ENCODE results near the gene COBLL1.

Gene COBLL1

DNA sequence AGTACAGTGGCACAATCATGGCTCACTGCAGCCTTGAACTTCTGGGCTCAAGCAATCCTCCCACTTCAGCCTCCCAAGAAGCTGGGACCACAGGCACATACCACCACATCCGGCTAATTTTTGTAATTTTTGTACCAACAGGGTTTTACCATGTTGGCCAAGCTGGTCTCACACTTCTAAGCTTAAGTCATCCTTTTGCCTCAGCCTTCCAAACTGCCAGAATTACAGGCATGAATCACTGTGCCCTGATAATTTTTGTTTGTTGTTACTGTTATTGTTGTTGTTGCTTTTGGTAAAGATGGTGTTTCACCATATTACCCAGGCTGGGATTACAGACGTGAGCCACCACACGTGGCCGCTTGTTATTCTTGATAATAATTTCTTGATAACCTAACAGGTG, 10.5 kb upstream of the COBLL1 start:
- no peak for DNase-seq

DNA sequence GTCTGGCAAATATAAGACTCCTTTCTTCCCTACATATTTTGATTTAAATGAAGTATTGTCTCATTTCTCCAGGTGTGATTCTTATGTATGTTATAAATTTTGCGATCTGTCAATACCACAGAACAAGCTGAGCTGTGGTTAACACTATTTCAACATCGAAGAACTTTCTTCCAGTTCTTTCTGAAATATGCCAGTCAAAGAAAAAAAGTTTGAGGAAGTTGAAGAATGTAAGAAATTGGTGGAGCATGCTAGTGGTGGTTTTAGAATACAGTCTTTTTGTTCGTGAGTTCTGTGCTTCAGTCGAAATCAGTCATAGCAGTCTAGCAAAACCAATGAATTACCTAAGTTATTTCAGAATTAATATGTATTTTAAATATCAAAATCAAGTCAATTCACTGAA, 8.6 kb upstream of the COBLL1 start:
- DNase-seq = no peak

DNA sequence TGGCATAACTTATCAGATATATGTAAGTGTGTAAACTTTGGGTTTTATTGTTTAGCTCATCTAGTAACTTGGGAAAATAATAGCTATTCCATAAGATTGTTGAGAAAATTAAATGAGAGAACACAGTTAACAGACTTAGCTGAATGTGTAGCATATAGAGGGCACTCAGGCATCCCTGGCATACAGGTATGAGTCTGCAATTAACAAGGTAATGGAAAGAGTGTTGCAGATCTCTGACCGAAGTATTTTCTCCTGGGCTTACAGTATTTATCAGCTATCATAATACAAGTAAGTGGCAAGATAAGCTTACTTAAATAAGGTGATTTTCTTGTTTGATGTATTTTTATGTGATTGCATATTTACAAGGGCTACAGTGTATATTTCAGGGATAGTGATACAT, 7.9 kb upstream of the COBLL1 start:
- DNase-seq = no peak

DNA sequence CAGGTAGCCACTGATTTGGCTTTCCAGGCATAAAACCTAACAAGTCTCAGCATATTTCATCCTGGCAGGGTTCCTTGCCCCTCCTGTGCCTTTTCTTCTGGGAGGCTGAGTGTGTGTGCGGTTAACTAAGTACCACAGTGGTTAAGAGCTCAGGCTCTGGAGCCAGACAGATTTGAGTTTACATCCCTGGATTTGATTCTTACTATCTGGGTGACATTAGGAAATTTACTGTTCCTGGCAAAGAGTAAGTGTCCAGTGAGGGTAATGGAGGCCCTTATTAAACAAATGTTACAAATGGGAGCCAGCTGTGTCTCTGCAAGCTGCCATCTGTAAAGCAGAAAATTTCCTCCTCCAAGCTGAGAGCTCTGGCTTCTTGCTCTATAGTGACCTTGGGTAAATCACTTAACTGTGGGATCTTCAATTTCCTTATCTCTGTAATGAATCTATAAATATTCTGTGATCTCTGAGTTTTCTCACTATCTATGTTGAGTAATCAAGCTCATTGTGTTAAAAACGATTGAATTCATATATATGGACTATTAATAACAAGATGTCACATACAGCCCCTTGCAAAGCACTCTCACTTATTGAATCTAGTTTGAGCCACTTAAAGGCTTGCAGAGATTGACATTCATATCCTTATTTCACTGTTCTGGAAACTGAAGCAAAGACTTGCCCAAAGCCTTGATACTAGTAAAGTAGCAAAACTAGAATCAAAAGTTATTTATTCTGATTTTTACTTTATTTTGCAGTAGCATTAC, 6.5 kb upstream of the COBLL1 start:
- DNase-seq = no peak

DNA sequence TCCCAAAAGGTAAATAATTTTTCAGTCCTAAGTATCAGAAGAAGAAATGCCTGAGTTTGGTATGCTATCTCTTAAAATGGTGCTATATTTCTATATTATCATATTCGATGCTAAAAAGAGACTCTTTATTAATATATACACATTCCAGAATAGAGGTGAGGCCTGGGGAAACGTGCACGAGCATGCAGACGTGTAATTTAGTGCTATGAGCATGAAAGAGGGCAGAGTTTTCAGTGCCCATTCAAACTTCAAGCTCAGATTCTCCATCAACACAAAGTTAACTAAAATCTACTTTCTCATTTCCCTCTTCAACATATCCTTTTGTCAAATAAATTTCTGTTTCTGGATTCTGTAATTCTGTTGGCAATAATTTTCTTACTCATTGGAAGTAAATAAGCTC, 5.7 kb upstream of the COBLL1 start:
- DNase-seq = no peak

DNA sequence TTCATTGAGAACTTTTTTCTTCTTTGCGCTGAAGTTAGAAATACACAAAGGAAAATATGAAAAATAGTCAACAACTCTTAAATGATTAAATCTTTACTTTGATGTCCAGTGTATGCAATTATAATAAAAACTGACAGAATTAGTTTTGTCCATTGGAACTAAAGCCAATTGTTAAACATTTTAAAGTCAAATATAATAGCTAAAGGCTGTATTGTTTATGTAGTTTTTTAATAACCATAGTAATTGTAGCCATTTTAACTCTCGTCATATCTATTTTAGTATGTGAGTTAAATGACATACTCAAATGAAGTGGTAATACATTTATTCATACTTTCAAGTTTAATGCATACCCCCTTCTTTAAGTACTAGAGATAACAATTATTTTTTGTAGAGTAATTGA, 4.7 kb upstream of the COBLL1 start:
- DNase-seq = no peak

DNA sequence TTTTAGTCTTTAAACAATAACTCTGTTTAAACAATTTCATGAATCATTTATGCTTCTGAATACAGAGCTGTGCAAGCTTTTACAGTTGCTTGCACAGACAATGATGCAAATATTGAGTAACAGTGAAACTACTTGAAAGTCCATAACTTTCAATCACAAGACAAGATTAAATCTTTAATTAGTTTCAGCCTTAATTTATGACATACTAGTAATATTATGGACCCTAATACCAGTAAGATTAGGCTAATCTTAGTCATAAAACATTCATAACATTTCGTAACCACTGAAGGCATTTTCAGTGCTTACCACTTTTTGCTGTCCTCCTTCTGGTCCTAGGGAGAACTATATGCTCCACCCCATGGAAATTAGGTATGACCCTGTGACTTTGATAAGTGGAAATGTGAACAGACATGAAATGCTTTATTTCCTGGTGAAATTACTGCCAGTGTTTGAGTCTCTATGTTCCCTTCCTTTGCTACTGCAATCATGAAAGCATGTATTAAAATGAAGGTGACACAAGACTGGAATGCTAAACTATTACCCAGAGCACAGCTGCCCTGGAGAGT, 1.8 kb upstream of the COBLL1 start:
- peak; percentile 61 for DNase-seq

DNA sequence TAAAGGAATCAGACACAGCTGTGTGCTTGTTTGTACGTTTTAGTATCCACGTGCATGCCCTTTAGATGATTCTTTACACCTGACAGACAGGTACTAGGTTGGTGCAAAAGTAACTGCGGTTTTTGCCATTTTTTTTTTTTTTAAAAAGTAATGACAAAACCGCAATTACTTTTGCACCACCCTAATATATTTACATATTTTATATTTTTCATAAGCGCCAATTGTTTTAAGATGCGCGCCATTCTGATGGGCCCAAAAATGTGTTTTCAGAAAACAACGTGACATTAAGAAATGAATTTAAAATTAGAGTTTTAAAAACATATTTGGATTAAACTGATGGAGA, 972 bp upstream of the COBLL1 start:
- DNase-seq = no peak

DNA sequence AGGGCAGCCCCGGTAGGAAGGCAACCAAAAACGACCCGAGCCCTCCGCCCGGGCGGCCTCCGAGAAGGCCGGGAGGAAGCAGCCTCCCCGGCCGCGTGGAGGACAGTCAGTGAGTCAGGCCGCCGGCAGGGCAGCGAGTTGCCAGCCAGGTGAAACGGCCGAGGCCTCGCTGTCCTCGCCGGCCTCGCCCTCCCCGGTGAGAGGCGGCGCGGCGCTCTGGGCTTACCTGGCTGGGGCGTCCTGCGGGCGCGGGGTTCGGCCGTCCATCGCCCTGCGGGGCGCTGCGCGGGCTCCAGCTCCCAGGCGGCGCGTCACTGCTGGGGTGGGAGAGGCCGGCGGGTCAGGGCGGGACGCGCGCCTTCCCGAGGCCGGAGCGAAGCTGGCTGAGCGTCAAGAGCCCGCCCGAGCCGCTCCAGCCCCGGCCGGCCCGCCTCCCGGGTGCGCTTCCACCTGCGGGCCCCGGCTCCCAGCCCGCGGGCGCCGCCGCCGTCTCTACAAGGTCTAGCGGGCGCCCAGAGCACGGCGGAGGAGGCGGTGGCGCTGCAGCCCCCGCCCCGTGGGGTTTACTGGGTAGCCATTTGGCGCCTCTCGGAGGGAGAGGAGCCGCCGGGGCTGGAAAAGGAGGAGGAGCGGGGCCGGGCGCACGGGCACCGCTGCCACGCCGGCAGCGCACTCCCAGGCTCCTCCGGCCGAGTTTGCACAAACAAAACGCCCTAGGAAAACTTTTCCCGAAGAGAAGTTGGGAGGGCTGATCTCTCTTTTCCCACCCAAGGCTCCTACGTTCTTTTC, 499 bp downstream of the COBLL1 start:
- DNase-seq = peak; percentile 78

DNA sequence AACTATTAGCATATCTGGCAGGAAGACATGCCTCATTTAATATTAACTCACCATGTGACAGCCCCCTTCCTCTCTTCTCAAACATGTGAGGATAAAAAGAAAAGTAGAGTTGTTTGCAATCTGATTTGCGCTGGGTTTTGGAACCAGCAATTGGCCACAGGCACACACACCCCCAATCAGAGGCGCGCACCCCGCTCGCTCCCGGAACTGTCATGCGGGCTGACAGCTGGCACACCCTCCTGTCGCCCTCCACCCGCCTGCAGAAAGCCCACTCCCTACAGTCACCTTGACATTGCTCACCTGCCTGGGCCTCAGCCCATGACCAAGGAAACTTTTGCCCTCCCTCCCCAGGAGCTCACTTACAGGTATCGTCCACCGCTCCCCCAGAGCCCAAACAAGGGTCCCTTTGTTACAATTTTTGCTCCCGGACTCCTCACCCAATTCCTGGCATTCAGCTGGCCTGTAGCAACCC, 1.1 kb downstream of the COBLL1 start:
- DNase-seq = no peak

DNA sequence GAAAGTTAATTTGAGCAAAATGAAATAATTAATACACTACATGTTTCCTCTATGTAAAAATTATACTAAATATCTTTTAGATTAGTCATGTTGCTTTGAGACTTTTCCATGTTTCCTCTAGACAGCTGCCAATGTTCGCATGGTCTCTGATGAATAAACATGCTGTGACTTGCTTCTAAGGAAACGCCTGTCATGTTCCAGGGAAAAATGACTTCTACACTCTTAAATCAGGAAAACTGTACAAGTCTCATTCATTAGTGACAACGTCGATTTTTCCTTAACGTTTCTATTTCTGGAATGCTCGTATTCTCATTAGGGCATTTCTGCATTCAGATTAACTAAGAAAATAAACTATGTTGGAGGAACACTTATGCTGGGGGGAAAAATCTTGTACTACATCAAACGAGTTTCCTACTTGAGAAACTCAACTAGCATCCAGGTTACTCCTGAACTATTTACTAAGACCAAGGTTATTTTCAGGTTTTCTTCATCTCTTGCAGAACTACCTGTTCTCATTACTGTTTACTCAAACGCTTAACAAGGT, 1.6 kb downstream of the COBLL1 start:
- peak; percentile 76 for DNase-seq

DNA sequence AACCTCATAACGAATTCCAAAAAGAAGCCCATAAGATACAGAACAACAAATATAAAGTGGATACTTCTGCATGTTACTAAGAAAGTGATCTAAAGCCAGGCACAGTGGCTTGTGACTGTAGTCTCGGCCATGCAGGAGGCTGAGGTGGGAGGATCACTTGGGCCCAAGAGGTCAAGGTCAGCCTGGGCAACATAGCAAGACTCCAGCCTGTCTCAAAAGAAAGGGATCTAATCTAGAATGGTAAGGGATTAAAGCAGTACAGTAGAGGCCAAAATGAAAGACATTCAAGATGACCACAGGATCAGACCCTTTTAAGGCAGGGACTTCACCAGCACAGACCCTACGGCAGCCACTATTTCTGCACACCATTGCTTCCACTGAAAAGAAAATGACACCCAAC, 3.8 kb downstream of the COBLL1 start:
- no peak for DNase-seq

DNA sequence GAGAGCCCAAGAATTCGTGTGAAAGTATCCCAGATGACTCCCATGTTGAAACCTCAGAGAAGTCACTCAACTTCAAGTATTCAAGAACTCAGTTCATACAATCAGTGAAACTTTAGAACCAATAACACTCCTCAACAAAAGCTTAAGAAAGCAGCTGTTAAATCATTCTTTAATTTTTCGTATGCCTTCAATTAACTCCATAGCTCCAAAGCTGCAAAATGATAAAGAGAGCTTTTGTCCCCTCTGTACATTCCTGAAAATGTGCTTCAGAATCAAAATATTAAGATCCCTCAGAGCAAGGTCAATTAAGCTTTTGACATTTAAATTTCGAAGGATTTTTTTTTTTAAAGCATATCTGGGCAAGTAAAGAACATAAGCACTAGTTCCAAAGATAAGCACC, 4.7 kb downstream of the COBLL1 start:
- DNase-seq = no peak

DNA sequence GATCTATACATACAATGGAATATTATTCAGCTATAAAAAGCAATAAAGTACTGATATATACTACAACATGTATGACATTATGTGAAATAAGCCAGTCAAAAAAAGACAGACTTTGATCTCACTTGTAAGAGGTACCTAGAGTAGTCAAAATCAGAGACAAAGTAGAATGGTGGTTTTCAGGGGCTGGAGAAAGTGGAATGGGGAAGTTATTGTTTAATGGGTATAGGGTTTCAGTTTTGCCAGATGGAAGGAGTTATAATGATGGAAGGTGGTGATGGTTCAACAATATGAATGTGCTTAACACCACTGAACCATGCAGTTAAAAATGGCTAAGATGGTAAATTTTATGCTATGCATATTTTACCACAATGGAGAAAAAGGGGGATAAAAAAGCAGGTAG, 6.3 kb downstream of the COBLL1 start:
- DNase-seq = no peak

DNA sequence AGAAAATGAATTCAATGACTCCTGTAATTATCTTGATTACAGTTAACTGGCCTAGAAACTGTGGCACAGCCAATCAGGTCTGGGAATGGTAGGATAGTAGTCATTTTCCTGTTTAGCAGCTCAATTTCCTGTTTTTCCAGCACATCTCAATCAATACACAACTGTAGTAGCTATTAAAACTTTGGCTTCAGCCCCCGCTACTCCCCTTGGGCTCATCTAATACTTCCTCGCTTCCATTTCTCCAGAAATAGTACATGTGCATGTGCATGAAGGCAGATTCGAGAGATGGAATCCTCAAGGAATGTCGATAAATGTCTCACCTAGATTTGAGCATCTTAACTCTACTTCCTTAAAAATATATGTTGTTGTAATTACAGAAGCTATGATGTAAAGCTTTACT, 9.7 kb downstream of the COBLL1 start:
- DNase-seq = no peak

DNA sequence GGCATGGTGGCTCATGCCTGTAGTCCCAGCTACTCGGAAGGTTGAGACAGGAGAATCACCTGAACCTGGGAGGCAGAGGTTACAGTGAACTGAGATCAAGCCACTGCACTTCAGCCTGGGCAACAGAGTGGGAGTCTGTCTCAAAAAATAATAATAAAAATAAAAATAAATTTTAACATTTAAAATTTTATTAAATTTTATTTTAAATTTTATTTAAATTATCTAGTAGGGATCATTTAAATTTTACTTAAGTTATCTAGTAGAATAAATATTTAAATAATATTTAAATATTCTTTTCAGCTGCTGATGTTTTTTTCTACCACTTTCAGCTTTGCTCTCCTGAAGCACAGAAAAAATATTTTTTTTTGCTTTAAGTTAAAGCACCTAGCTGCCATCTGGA, 10.4 kb downstream of the COBLL1 start:
- no peak for DNase-seq

DNA sequence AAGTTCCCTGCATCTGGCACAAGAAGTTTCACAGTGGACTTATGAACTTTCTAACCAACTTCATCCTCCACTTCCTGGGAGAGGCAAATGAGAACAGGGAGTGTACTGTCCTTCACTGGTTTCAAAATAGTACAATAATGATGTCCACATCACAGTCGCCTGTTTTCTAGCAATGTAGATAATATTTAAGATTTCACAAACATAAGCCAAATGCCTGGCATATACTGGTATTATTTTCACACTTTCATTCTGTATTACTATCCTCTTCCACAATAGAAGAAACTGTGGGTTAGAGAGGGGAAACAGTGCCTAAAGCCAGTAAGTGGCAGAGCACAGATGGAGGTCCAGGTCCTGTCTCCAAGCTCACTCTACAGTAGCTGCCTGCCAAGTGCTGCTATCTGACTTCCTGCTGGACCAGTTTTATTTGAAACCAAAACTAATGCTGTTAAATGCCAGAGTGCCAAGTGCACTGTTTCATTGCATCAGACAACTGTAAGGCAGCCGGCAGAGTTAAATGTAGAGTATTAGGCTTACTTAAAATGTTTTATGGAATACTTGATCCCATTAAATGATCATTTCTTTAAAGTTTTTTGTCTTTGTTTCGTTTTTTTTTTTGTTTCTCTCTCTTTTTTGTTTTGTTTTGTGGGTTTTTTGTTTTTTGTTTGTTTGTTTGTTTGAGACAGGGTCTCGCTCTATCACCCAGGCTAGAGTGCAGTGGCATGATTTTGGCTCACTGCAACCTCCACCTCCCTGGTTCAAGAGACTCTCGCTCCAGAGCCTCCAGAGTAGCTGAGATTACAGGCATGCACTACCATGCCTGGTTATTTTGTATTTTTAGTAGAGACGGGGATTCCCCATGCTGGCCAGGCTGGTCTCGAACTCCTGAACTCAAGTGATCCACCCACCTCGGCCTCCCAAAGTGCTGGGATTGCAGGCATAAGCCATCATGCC, 15.1 kb downstream of the COBLL1 start:
- peak; percentile 39 for DNase-seq

DNA sequence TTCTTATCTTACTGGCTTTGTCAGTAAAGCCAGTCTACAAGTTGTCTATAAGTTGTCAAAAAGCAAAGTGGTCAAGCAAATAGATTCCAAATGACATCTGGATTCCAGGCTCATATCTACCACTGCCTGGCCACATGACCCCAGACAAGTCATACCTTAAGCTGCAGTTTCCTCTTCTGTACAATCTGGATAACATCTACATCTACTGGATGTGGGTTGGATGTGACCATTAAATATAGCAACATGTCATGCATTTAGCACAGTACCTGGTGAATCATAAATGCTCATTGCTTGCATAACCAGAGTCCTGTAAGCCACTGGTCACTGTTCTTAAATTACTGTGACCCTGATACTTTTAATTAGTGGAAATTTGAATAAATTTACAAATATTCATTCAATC, 16.8 kb downstream of the COBLL1 start:
- peak; percentile 82 for DNase-seq

DNA sequence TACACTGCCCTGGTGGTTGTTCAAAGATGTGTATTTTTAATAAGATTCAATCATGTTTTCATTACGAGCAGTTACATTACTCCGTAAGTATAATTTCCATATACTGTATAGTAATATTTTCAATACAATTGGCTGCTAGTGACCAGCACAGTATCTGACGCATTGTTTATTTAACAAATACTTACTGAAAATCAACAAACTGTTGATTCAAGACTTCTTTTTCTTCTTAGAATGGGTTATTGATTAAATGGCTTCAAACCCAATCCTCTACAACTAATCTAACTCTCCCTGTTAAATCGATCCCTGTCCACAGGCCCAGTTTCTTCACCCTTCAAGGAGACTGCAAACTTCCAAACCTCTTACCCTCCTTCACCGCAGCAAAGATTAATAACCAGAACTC, 18.5 kb downstream of the COBLL1 start:
- DNase-seq = no peak

DNA sequence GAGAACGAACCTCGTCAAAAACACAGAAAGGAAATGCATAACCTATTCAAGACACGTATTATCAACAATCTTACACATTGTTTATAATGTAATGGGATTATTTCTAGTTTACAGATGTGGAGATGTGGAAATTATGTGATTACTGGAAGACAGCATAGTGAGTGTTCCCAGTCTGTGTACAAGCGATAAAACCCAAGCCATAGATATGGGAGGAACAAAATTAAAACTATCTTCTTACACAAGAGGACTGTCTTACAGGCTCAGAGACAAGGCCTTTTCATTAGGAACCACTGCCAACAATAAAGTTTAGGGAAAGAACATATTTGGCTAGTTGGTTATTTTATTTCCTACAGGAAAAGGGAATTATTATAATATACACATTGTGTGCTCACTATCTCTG, 20.3 kb downstream of the COBLL1 start:
- no peak for DNase-seq

DNA sequence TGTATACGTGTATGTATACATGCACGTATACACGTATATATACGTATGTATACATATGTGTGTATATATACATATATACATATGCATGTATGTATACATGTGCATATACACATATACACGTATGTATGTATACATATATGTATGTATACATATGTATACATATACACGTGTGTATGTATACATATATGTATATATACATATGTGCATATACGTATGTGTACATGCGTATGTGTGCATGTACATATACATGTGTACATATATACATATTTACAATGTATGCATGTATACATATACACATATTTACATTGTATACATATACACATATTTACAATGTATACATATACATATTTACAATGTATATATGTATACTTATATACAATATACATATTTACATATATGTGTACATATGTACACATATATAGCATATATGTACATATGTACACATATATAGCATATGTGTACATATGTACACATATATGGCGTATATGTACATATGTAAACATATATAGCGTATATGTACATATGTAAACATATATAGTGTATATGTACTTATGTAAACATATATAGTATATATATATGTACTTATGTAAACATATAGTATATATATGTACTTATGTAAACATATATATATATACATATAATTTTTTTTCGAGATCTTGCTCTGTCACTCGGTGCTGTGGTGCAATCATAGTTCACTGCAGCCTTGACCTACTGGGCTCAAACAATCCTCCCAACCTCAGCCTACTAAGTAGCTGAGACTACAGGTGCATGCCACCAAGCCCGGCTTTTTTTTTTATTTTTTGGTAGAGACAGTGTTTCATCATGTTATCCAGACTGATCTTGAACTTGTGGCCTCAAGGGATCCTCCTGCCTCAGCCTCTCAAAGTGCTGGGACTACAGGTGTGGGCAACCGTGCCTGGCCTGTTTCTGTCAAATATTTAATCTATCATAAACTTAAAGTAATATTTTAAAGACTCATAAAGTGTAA, 23.2 kb downstream of the COBLL1 start:
- DNase-seq = no peak

DNA sequence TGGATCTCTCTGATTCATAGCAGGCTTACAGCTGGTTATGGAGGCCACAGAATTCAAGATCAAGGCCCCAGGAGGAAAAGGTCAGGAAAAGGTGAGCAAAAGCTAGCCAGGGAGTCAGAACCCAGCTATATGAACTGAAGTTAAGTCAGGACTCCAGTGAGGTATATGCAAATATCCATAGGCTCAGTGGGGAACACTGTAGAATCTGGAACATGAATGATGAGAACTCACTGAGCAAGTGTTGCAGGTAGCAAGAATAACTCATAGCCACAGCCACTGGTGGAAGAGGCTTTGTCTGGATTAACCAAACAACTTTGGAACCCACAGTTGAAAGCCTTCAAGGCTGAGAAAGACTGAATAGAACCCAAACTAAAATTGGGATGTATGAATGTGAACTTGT, 24.7 kb downstream of the COBLL1 start:
- DNase-seq = no peak
